H1 (cell line): ENCODE measurements around the gene ARL6IP4. TPM values are rescaled to one million over a fixed set of nuclear protein-coding genes. Genes with fewer than 3 reads are reported as not detected.

Experiments used
- CTCF ChIA-PET: fragments of 300-600 bp; sonication (Branson Sonifier 250); formaldehyde crosslinking; loops from one replicate; lab custom pipeline; 2021; ENCODE audit not compliant: partially characterized antibody; lab: Charles Lee
- POLR2A ChIA-PET: fragments of 300-600 bp; sonication (Branson Sonifier 250); formaldehyde crosslinking; loops from one replicate; lab custom pipeline; 2021; ENCODE audit warnings: inconsistent platforms; ENCODE audit not compliant: partially characterized antibody; lab: Charles Lee
- DNase-seq, 2 experiments: peaks; one replicate each; pipeline versions ENCODE4 v3.0.0 to v3.0.0-alpha.2; 2010 to 2022; ENCODE audit warnings: low spot score in 2 of 2, low read depth in 1 of 2, mixed read lengths in 1 of 2
- FAIRE-seq: peaks from 2 replicates; lab custom pipeline; 2011; peaks lifted over from hg19 to GRCh38; lab: Jason Lieb, UNC
- H2AFZ ChIP-seq: 2 replicates; pipeline ENCODE4 v1.8.1; 2012; ENCODE audit warnings: low read length, inconsistent platforms
- H2AK5ac ChIP-seq: 2 replicates; pipeline ENCODE4 v1.6.1; 2013; ENCODE audit warnings: low read depth, low read length
- H2BK120ac ChIP-seq: replicated peaks from 2 replicates; pipeline ENCODE3; 2013; ENCODE audit warnings: low read depth, low read length, inconsistent platforms
- H2BK12ac ChIP-seq: 2 replicates; pipeline ENCODE4 v1.6.1; 2013; ENCODE audit warnings: low read depth, low read length
- H2BK15ac ChIP-seq: 2 replicates; pipeline ENCODE4 v1.6.1; 2013; ENCODE audit warnings: low read length
- H2BK20ac ChIP-seq: 2 replicates; pipeline ENCODE4 v1.6.1; 2013; ENCODE audit warnings: low read length
- H2BK5ac ChIP-seq: 2 replicates; pipeline ENCODE4 v1.6.1; 2013; ENCODE audit warnings: low read depth, low read length
- H3K14ac ChIP-seq: 2 replicates; pipeline ENCODE4 v1.6.1; 2013; ENCODE audit warnings: inconsistent platforms; ENCODE audit not compliant: insufficient read length
- H3K18ac ChIP-seq: 2 replicates; pipeline ENCODE4 v1.6.1; 2013; ENCODE audit warnings: low read length; ENCODE audit errors: extremely low read depth
- H3K23ac ChIP-seq: 2 replicates; pipeline ENCODE4 v1.6.1; 2013; ENCODE audit warnings: inconsistent platforms; ENCODE audit not compliant: insufficient read length
- H3K23me2 ChIP-seq: 2 replicates; pipeline ENCODE4 v1.6.1; 2013; ENCODE audit warnings: low read depth, low read length
- H3K27ac ChIP-seq: 2 replicates; pipeline ENCODE4 v1.6.1; 2011; ENCODE audit warnings: low read depth, low read length, inconsistent platforms
- H3K27me3 ChIP-seq, 4 experiments: replicated peaks in 1 of 4; 1 replicate in 1 of 4; 2 replicates in 3 of 4; pipeline versions ENCODE4 v1.6.1 to v1.8.1; 2011 to 2013; ENCODE audit warnings: low read length in 3 of 4, mild to moderate bottlenecking in 3 of 4, inconsistent platforms in 2 of 4, mixed read lengths in 2 of 4, moderate library complexity in 1 of 4; ENCODE audit not compliant: control insufficient read depth in 3 of 4, insufficient read depth in 3 of 4; ENCODE audit errors: extremely low read depth in 1 of 4
- H3K36me3 ChIP-seq, 4 experiments: 2 replicates each; pipeline versions ENCODE4 v1.6.1 to v1.8.1; 2011 to 2013; ENCODE audit warnings: mild to moderate bottlenecking in 4 of 4, low read length in 3 of 4, moderate library complexity in 2 of 4, control low read depth in 1 of 4, inconsistent platforms in 1 of 4; ENCODE audit not compliant: insufficient read depth in 4 of 4, control insufficient read depth in 2 of 4
- H3K4ac ChIP-seq: replicated peaks from 2 replicates; pipeline ENCODE3; 2013; ENCODE audit warnings: low read length, low read depth, mixed read lengths, inconsistent platforms; ENCODE audit not compliant: insufficient read length
- H3K4me1 ChIP-seq, 4 experiments: replicated peaks in 1 of 4; 1 replicate in 1 of 4; 2 replicates in 3 of 4; pipeline versions ENCODE4 v1.6.1 to v1.8.1; 2011 to 2013; ENCODE audit warnings: low read length in 3 of 4, inconsistent platforms in 2 of 4, mixed read lengths in 1 of 4; ENCODE audit not compliant: insufficient read depth in 4 of 4, control insufficient read depth in 3 of 4
- H3K4me2 ChIP-seq, 2 experiments: 2 replicates each; pipeline versions ENCODE4 v1.6.1 to v1.8.1; 2011 to 2013; ENCODE audit warnings: low read depth in 2 of 2, low read length in 2 of 2, control low read depth in 1 of 2, inconsistent platforms in 1 of 2, mild to moderate bottlenecking in 1 of 2; ENCODE audit not compliant: insufficient read depth in 1 of 2
- H3K4me3 ChIP-seq, 4 experiments: fragments of 200-600, 300-600 bp in 1 of 4; sonication (generic), shearing (Covaris generic), sonication (Bioruptor Twin) in 1 of 4; 2 replicates each; pipeline versions ENCODE4 v1.5.1 to v1.8.1; 2011 to 2016; ENCODE audit warnings: low read length in 4 of 4, low read depth in 3 of 4, control low read depth in 2 of 4, inconsistent platforms in 2 of 4, mild to moderate bottlenecking in 2 of 4, mixed read lengths in 1 of 4, moderate library complexity in 1 of 4; ENCODE audit not compliant: insufficient read depth in 2 of 4; ENCODE audit errors: extremely low read depth in 1 of 4
- H3K56ac ChIP-seq: replicated peaks from 2 replicates; pipeline ENCODE3; 2013; ENCODE audit warnings: low read depth, mild to moderate bottlenecking, mixed read lengths, low read length, inconsistent platforms; ENCODE audit not compliant: insufficient read length
- H3K79me1 ChIP-seq: 2 replicates; pipeline ENCODE4 v1.6.1; 2013; ENCODE audit warnings: low read depth, low read length, control low read depth
- H3K79me2 ChIP-seq, 2 experiments: 2 replicates each; pipeline versions ENCODE4 v1.6.1 to v1.8.1; 2012 to 2013; ENCODE audit warnings: low read length in 2 of 2, mild to moderate bottlenecking in 2 of 2, inconsistent platforms in 1 of 2; ENCODE audit not compliant: insufficient read depth in 2 of 2, control insufficient read depth in 1 of 2
- H3K9ac ChIP-seq, 4 experiments: replicated peaks in 1 of 4; 1 replicate in 1 of 4; 2 replicates in 3 of 4; pipeline versions ENCODE4 v1.6.1 to v1.8.1; 2011 to 2013; ENCODE audit warnings: low read depth in 3 of 4, low read length in 3 of 4, control low read depth in 2 of 4, mild to moderate bottlenecking in 2 of 4, moderate library complexity in 2 of 4, inconsistent platforms in 1 of 4; ENCODE audit errors: extremely low read depth in 1 of 4
- H3K9me3 ChIP-seq, 2 experiments: 2 replicates each; pipeline versions ENCODE4 v1.6.1 to v1.8.1; 2012 to 2013; ENCODE audit warnings: mild to moderate bottlenecking in 2 of 2, moderate library complexity in 2 of 2, control low read depth in 1 of 2, inconsistent platforms in 1 of 2, low read depth in 1 of 2, low read length in 1 of 2, mixed read lengths in 1 of 2; ENCODE audit not compliant: insufficient read depth in 2 of 2
- H4K20me1 ChIP-seq, 2 experiments: replicated peaks in 1 of 2; 2 replicates each; pipeline versions ENCODE3 to v1.8.1; 2011 to 2013; ENCODE audit warnings: inconsistent platforms in 2 of 2, low read length in 2 of 2, mild to moderate bottlenecking in 1 of 2; ENCODE audit not compliant: insufficient read depth in 2 of 2, control insufficient read depth in 1 of 2
- H4K5ac ChIP-seq: 2 replicates; pipeline ENCODE4 v1.6.1; 2013; ENCODE audit warnings: low read length, low read depth, mixed read lengths, inconsistent platforms; ENCODE audit not compliant: insufficient read length
- H4K8ac ChIP-seq: 2 replicates; pipeline ENCODE4 v1.8.0; 2013; ENCODE audit warnings: mild to moderate bottlenecking, moderate library complexity, low read length, inconsistent platforms; ENCODE audit not compliant: insufficient read depth; ENCODE audit errors: extremely low read depth
- H4K91ac ChIP-seq: replicated peaks from 2 replicates; pipeline ENCODE3; 2013; ENCODE audit warnings: low read length, mixed read lengths, inconsistent platforms; ENCODE audit not compliant: insufficient read length
- POU5F1 ChIP-seq: IDR thresholded peaks from 2 replicates; pipeline ENCODE4 v1.6.1; 2011; ENCODE audit warnings: low read depth, mild to moderate bottlenecking, low read length, moderate library complexity
- SRF ChIP-seq: IDR thresholded peaks from 2 replicates; pipeline ENCODE4 v1.6.1; 2011; ENCODE audit warnings: mild to moderate bottlenecking, low read depth, low read length, moderate library complexity
- TEAD4 ChIP-seq: IDR thresholded peaks from 2 replicates; pipeline ENCODE4 v1.6.1; 2012; ENCODE audit warnings: low read depth, low read length, inconsistent platforms, mixed read lengths
- WGBS, 2 experiments: shearing (Covaris generic) in 1 of 2; methylation state at CpG; one replicate each; pipeline versions ENCODE4 v1.1.6 to v1.1.7; 2013 to 2015; ENCODE audit warnings: low lambda C conversion rate in 2 of 2, mixed read lengths in 2 of 2, inconsistent platforms in 1 of 2, low coverage in 1 of 2, missing lambda C conversion rate in 1 of 2; ENCODE audit not compliant: insufficient replicate concordance in 2 of 2, insufficient coverage in 1 of 2, insufficient read length in 1 of 2; ENCODE audit errors: extremely low coverage in 1 of 2, missing lambda C conversion rate in 1 of 2; 5-methylcytosine and 5-hydroxymethylcytosine counted together
- polyA plus RNA-seq, 7 experiments: library from polyadenylated mRNA; depleted of rRNA in 3 of 7; stranded (reverse) in 5 of 7; unstranded in 2 of 7; fragments of >200 nt in 5 of 7; fragments of 200-250 nt in 2 of 7; gene quantifications; 1 replicate in 5 of 7; 2 replicates in 1 of 7; 4 replicates in 1 of 7; pipeline versions ENCODE4 v1.2.1 to v1.2.3, GENCODE V29; 2011 to 2013; ENCODE audit warnings: missing spikeins in 2 of 7, mixed read lengths in 2 of 7
- total RNA-seq: library from RNA; stranded (reverse); fragmentation: NEBNext Ultra II Directional; extraction: Animal tissue kit (Norgen Biotek cat#: 25700); gene quantifications from 2 replicates; pipeline ENCODE4 v1.2.1, GENCODE V29; 2021

Gene ARL6IP4
- total and polyA plus RNA-seq, 2 of the 8 experiments (the other 6 are each of a cell fraction or from before 2014, with no cell fraction given) = 76.4 to 109 TPM

- 86% methylated on average over 9 of the region's 9 CpGs; no CpG with 5 or more reads in 1 of the 2 experiments for WGBS, 2 experiments
- Histone ChIP-seq H3K9me3 (no peaks in the 10 kb centered on the region), H2AK5ac (no peak overlapping the region), H2BK5ac (no peak overlapping the region), H3K18ac (no peak overlapping the region), H3K14ac (no peak overlapping the region), H3K4me3 (no peak overlapping the region), H2BK12ac (no peak overlapping the region), H4K8ac (no peak overlapping the region; the same call in 1 of the 2 replicates), H3K79me2 (no peaks in the 10 kb centered on the region), H3K27ac (no peak overlapping the region), H3K56ac (no peak overlapping the region), H4K20me1 (peaks cover 0 to 3% of the 10 kb centered on the region in 2 experiments), H2BK20ac (no peak overlapping the region), H3K79me1 (no peaks in the 10 kb centered on the region), H4K91ac (peak overlapping the region; percentile 14), H3K23me2 (no peaks in the 10 kb centered on the region), H3K23ac (no peak overlapping the region), H3K4ac (no peak overlapping the region), H2AFZ (no peak overlapping the region), H3K4me1 (peaks cover 0 to 7% (median 1%) of the 10 kb centered on the region in 4 experiments; a peak in 2 of 7 replicates), H3K4me2 (no peak overlapping the region), H3K36me3 (no peaks in the 10 kb centered on the region), H4K5ac (no peak overlapping the region), H3K9ac (no peak overlapping the region), H2BK15ac (no peak overlapping the region), H3K27me3 (no peaks in the 10 kb centered on the region), H2BK120ac (no peak overlapping the region)
- peak; percentile 69; the same call in 1 of the 2 replicates for TF ChIP-seq TEAD4
- TF ChIP-seq SRF = peak; percentile 80
- no peak for TF ChIP-seq POU5F1
- ChIA-PET POLR2A (interaction anchor here (0.6 to 1.5 kb wide), 3 partner anchors 13 to 60 kb away, joined by 3 read pairs; partner anchors contain the start of gene ABCB9), CTCF (interaction anchor here (0.7 to 1.6 kb wide), 9 partner anchors 10 to 212 kb away, joined by 3 to 5 read pairs (median 3); no protein-coding TSS in a partner anchor)
- FAIRE-seq = no peak
- no peak for DNase-seq
Measured at GRCh38 chr12:123026094-123026853, 45.8 kb downstream of the ARL6IP4 start.
